Globus pallidus (tissue), 1 donor: ENCODE data around the gene HSDL2.
"Not testable (repeated sequence)": the region's sequence is repeated elsewhere in the genome, so short reads cannot be mapped to it uniquely, and the experiment has no call there.

Experiments used
- DNase-seq: peaks from one replicate; pipeline ENCODE4 v3.0.0-alpha.2; 2015; ENCODE audit warnings: low spot score

Gene HSDL2

GRCh38 chr9:112396872-112397271, 17.0 kb downstream of the HSDL2 start:
- DNase-seq, result no peak

- DNase-seq, result no peak
These were observed 21.4 kb downstream of the HSDL2 start for GRCh38 chr9:112401175-112401815.

- DNase-seq, result no peak
These were observed 23.8 kb downstream of the HSDL2 start for GRCh38 chr9:112403614-112404201.

GRCh38 chr9:112404508-112404932, 24.6 kb downstream of the HSDL2 start:
- DNase-seq, result no peak

GRCh38 chr9:112408275-112408674, 28.4 kb downstream of the HSDL2 start:
- DNase-seq, result no peak

- DNase-seq, result no peak
These were observed 28.9 kb downstream of the HSDL2 start for GRCh38 chr9:112408819-112409218.

GRCh38 chr9:112409758-112410157, 29.9 kb downstream of the HSDL2 start:
- no peak for DNase-seq

- DNase-seq, result no peak
These were observed 31.7 kb downstream of the HSDL2 start for GRCh38 chr9:112411626-112412027.

- DNase-seq, result not testable (repeated sequence)
These were observed 33.8 kb downstream of the HSDL2 start for GRCh38 chr9:112413728-112414127.

- DNase-seq, result no peak
These were observed 40.3 kb downstream of the HSDL2 start for GRCh38 chr9:112420208-112420607.

GRCh38 chr9:112421771-112422222, 41.9 kb downstream of the HSDL2 start:
- no peak for DNase-seq

GRCh38 chr9:112422417-112423148, 42.7 kb downstream of the HSDL2 start:
- no peak for DNase-seq

GRCh38 chr9:112430006-112430522, 50.2 kb downstream of the HSDL2 start:
- DNase-seq, result no peak

- no peak for DNase-seq
These were observed 53.8 kb downstream of the HSDL2 start for GRCh38 chr9:112433499-112434392.

GRCh38 chr9:112434487-112434886, 54.6 kb downstream of the HSDL2 start:
- no peak for DNase-seq

GRCh38 chr9:112437406-112437805, 57.5 kb downstream of the HSDL2 start:
- no peak for DNase-seq

- DNase-seq, result no peak
These were observed 59.3 kb downstream of the HSDL2 start for GRCh38 chr9:112439171-112439570.

GRCh38 chr9:112439825-112440224, 59.9 kb downstream of the HSDL2 start:
- DNase-seq, result no peak

GRCh38 chr9:112443200-112443599, 63.3 kb downstream of the HSDL2 start:
- DNase-seq, result peak; percentile 41

GRCh38 chr9:112443636-112444035, 63.7 kb downstream of the HSDL2 start:
- DNase-seq, result no peak

- no peak for DNase-seq
These were observed 65.3 kb downstream of the HSDL2 start for GRCh38 chr9:112445196-112445595.

- no peak for DNase-seq
These were observed 66.2 kb downstream of the HSDL2 start for GRCh38 chr9:112446080-112446479.
